Thoracic aorta (tissue), 2 donors: ENCODE data around the gene IGSF8. TPM values are rescaled to one million over a fixed set of nuclear protein-coding genes. Genes with fewer than 3 reads are reported as not detected.

Experiments used
- ATAC-seq: fragments of 150-250 bp; one replicate; pipeline ENCODE4 v1.8.0; 2017; ENCODE audit warnings: low read depth; ENCODE audit not compliant: insufficient number of reproducible peaks, low FRiP score
- DNase-seq: peaks from one replicate; pipeline ENCODE4 v3.0.0-alpha.2; 2020; ENCODE audit warnings: low spot score
- H3K27ac ChIP-seq, 2 donors: fragments of 200-600 bp; sonication (generic); 1 replicate in 1 of 2; 2 replicates in 1 of 2; pipeline ENCODE4 v1.5.1; 2016; ENCODE audit warnings: mild to moderate bottlenecking in 2 of 2, moderate library complexity in 2 of 2
- H3K27me3 ChIP-seq: fragments of 200-600 bp; sonication (generic); replicated peaks from 2 replicates; pipeline ENCODE4 v1.6.0; 2016; ENCODE audit warnings: mild to moderate bottlenecking; ENCODE audit not compliant: insufficient read depth
- H3K36me3 ChIP-seq: fragments of 200-600 bp; sonication (generic); one replicate; pipeline ENCODE4 v1.5.1; 2016
- H3K4me1 ChIP-seq, 2 donors: fragments of 200-600 bp; sonication (generic); 1 replicate in 1 of 2; 2 replicates in 1 of 2; pipeline versions ENCODE4 v1.5.1 to v1.6.0; 2016; ENCODE audit warnings: low read depth in 2 of 2, mild to moderate bottlenecking in 1 of 2; ENCODE audit not compliant: control insufficient read depth in 1 of 2
- H3K4me3 ChIP-seq: fragments of 200-600 bp; sonication (generic); 2 replicates; pipeline ENCODE4 v1.5.1; 2016; ENCODE audit warnings: mild to moderate bottlenecking
- H3K9me3 ChIP-seq: fragments of 200-600 bp; sonication (generic); 2 replicates; pipeline ENCODE4 v1.5.1; 2016
- total RNA-seq, 2 donors: library from RNA; depleted of rRNA; stranded (reverse); fragments of >200 nt; gene quantifications; one replicate each; pipeline versions ENCODE4 v1.1.0 to v1.2.3, GENCODE V29; 2016
- TF ChIP-seq, protein P1 (sequence below): fragments of 200-600 bp; sonication (generic); IDR thresholded peaks from one replicate; pipeline ENCODE4 v1.5.1; 2019; ENCODE audit warnings: antibody characterized with exemption

The IGSF8 gene
- total RNA-seq, 2 donors from 2014 or later, result 29.6 to 40.8 TPM

- Histone ChIP-seq H3K4me1 (peaks cover 8 to 20% of the 10 kb centered on the region in 2 donors), H3K9me3 (no peaks in the 10 kb centered on the region), H3K27ac (no peak overlapping the region), H3K4me3 (no peak overlapping the region), H3K36me3 (peaks cover 50% of the 10 kb centered on the region), H3K27me3 (no peaks in the 10 kb centered on the region)
- ATAC-seq, result no peak
- TF ChIP-seq, protein P1, sequence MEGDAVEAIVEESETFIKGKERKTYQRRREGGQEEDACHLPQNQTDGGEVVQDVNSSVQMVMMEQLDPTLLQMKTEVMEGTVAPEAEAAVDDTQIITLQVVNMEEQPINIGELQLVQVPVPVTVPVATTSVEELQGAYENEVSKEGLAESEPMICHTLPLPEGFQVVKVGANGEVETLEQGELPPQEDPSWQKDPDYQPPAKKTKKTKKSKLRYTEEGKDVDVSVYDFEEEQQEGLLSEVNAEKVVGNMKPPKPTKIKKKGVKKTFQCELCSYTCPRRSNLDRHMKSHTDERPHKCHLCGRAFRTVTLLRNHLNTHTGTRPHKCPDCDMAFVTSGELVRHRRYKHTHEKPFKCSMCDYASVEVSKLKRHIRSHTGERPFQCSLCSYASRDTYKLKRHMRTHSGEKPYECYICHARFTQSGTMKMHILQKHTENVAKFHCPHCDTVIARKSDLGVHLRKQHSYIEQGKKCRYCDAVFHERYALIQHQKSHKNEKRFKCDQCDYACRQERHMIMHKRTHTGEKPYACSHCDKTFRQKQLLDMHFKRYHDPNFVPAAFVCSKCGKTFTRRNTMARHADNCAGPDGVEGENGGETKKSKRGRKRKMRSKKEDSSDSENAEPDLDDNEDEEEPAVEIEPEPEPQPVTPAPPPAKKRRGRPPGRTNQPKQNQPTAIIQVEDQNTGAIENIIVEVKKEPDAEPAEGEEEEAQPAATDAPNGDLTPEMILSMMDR, result no peak
- no peak for DNase-seq
Measured at GRCh38 chr1:160139840-160140239, 41.4 kb upstream of the IGSF8 start.

- H3K36me3 ChIP-seq, result peaks cover 66% of the 10 kb centered on the region
- DNase-seq (no peak), ATAC-seq (no peak)
- no peak overlapping the region for H3K4me3 ChIP-seq
- TF ChIP-seq, protein P1, result no peak
- peaks cover 12 to 28% of the 10 kb centered on the region in 2 donors for H3K4me1 ChIP-seq
- no peaks in the 10 kb centered on the region for H3K9me3 ChIP-seq
- H3K27ac ChIP-seq, result peak overlapping the region; percentile 59 to 70
- no peaks in the 10 kb centered on the region for H3K27me3 ChIP-seq
Measured at GRCh38 chr1:160137216-160137862, 38.9 kb upstream of the IGSF8 start.

DNA sequence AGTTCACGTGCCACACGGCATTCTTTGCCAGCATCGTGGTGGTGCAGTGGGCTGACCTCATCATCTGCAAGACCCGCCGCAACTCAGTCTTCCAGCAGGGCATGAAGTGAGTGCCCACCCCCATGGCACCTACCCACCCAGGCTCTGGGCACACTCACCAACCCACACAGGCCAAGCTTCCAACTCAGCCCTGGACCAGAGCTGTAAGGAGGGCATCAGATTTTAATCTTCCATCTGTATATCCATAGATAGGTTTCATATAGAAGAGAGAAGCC is 38.4 kb upstream of the IGSF8 start:
- Histone ChIP-seq H3K27ac (peak overlapping the region; percentile 59 to 70), H3K4me3 (no peak overlapping the region), H3K36me3 (peaks cover 62% of the 10 kb centered on the region), H3K27me3 (no peaks in the 10 kb centered on the region), H3K4me1 (peaks cover 15 to 29% of the 10 kb centered on the region in 2 donors), H3K9me3 (no peaks in the 10 kb centered on the region)
- DNase-seq (no peak), ATAC-seq (no peak)
- TF ChIP-seq, protein P1, result no peak

- ATAC-seq (no peak), DNase-seq (no peak)
- peaks cover 59% of the 10 kb centered on the region for H3K36me3 ChIP-seq
Measured at GRCh38 chr1:160136121-160136925, 37.9 kb upstream of the IGSF8 start.

More at GRCh38 chr1:160136121-160136925, 37.9 kb upstream of the IGSF8 start:
- no peaks in the 10 kb centered on the region for H3K9me3 ChIP-seq
- peak overlapping the region; percentile 59 to 70 for H3K27ac ChIP-seq
- no peaks in the 10 kb centered on the region for H3K27me3 ChIP-seq
- peaks cover 20 to 35% of the 10 kb centered on the region in 2 donors for H3K4me1 ChIP-seq
- no peak overlapping the region for H3K4me3 ChIP-seq
- TF ChIP-seq, protein P1, result no peak
